Uterus (tissue), 4 donors: ENCODE data around the gene SCAI. TPM values are rescaled to one million over a fixed set of nuclear protein-coding genes. Genes with fewer than 3 reads are reported as not detected.
"Not testable (repeated sequence)": the region's sequence is repeated elsewhere in the genome, so short reads cannot be mapped to it uniquely, and the experiment has no call there.

Experiments used
- DNase-seq, 2 donors: peaks; one replicate each; pipeline ENCODE4 v3.0.0-alpha.2; 2019 to 2020
- H3K27ac ChIP-seq, 2 donors: fragments of 200-600 bp; sonication (generic); 1 replicate in 1 of 2; 2 replicates in 1 of 2; pipeline ENCODE4 v1.5.1; 2016 to 2018
- H3K27me3 ChIP-seq, 2 donors: fragments of 200-600 bp; sonication (generic); one replicate each; pipeline ENCODE4 v1.5.1; 2018 to 2019; ENCODE audit warnings: control low read depth in 1 of 2
- H3K36me3 ChIP-seq, 2 donors: fragments of 200-600 bp; sonication (generic); one replicate each; pipeline ENCODE4 v1.5.1; 2019; ENCODE audit warnings: control low read depth in 1 of 2
- H3K4me1 ChIP-seq, 2 donors: fragments of 200-600 bp; sonication (generic); one replicate each; pipeline ENCODE4 v1.5.1; 2018 to 2019; ENCODE audit warnings: control low read depth in 1 of 2
- H3K4me3 ChIP-seq, 2 donors: fragments of 200-600 bp; sonication (generic); 1 replicate in 1 of 2; 2 replicates in 1 of 2; pipeline ENCODE4 v1.5.1; 2018 to 2019; ENCODE audit warnings: mild to moderate bottlenecking in 1 of 2
- H3K9me3 ChIP-seq, 2 donors: fragments of 200-600 bp; sonication (generic); one replicate each; pipeline ENCODE4 v1.5.1; 2019; ENCODE audit warnings: control low read depth in 1 of 2
- CTCF ChIP-seq, 4 experiments: fragments of 200-600 bp in 2 of 4; fragments of 450-650 bp in 2 of 4; sonication (generic) in 2 of 4; IDR thresholded peaks; one replicate each; pipeline ENCODE4 v1.5.1; 2016 to 2019; ENCODE audit warnings: antibody characterized with exemption in 4 of 4, mild to moderate bottlenecking in 2 of 4, moderate library complexity in 1 of 4
- POLR2A ChIP-seq, 2 donors: fragments of 450-650 bp; IDR thresholded peaks; one replicate each; pipeline ENCODE4 v1.6.1; 2016; ENCODE audit warnings: antibody characterized with exemption in 2 of 2, mild to moderate bottlenecking in 1 of 2, moderate library complexity in 1 of 2
- intact Hi-C: fragments of 100-400 bp; cut with DNase I; formaldehyde crosslinking; loops from one replicate; pipeline ENCODE4 v1.15.1; 2023; ENCODE audit warnings: low total_unique reads
- total RNA-seq, 4 donors: library from RNA; depleted of rRNA in 3 of 4; stranded (reverse); fragments of >200 nt in 3 of 4; gene quantifications; one replicate each; pipeline versions ENCODE4 v1.1.0 to v1.2.4, GENCODE V29; 2014 to 2023
- donor health status: DM: yes; HTN: yes; CAD: no.

SCAI gene
- total RNA-seq, 4 donors from 2014 or later, result 10.2 to 26.4 (median 14.4) TPM

- H3K27ac ChIP-seq, result no peak overlapping the region
- intact Hi-C loops, result no loop called here
Observed at GRCh38 chr9:124964604-124965003, 178.7 kb downstream of the SCAI start.

GRCh38 chr9:124964056-124964455, 179.3 kb downstream of the SCAI start:
- TF ChIP-seq CTCF (IDR thresholded peaks at IDR 0.05), result no peak
- H3K27ac ChIP-seq, result no peak overlapping the region
- H3K4me3 ChIP-seq, result no peak overlapping the region
- no peaks in the 10 kb centered on the region for H3K4me1 ChIP-seq
- H3K36me3 ChIP-seq, result no peaks in the 10 kb centered on the region
- H3K9me3 ChIP-seq, result no peaks in the 10 kb centered on the region
- intact Hi-C loops, result no loop called here
- no peaks in the 10 kb centered on the region for H3K27me3 ChIP-seq
- DNase-seq, result no peak

More at GRCh38 chr9:124964604-124965003, 178.7 kb downstream of the SCAI start:
- H3K36me3 ChIP-seq, result no peaks in the 10 kb centered on the region
- TF ChIP-seq CTCF (IDR thresholded peaks at IDR 0.05) (no peak), POLR2A (IDR thresholded peaks at IDR 0.05) (no peak)
- no peak overlapping the region for H3K4me3 ChIP-seq
- H3K4me1 ChIP-seq, result no peaks in the 10 kb centered on the region
- no peaks in the 10 kb centered on the region for H3K27me3 ChIP-seq
- H3K9me3 ChIP-seq, result no peaks in the 10 kb centered on the region
- no peak for DNase-seq

GRCh38 chr9:124960409-124960752, 182.9 kb downstream of the SCAI start:
- intact Hi-C loops, result no loop called here
- no peaks in the 10 kb centered on the region for H3K9me3 ChIP-seq
- H3K36me3 ChIP-seq, result no peaks in the 10 kb centered on the region
- no peaks in the 10 kb centered on the region for H3K4me1 ChIP-seq
- H3K27ac ChIP-seq, result no peak overlapping the region
- DNase-seq, result no peak
- TF ChIP-seq POLR2A (IDR thresholded peaks at IDR 0.05) (no peak), CTCF (IDR thresholded peaks at IDR 0.05) (no peak)
- no peak overlapping the region for H3K4me3 ChIP-seq
- no peaks in the 10 kb centered on the region for H3K27me3 ChIP-seq

GRCh38 chr9:124959671-124960408, 183.5 kb downstream of the SCAI start:
- H3K27ac ChIP-seq, intact Hi-C loops: not testable (repeated sequence)

GRCh38 chr9:124954255-124954654, 189.1 kb downstream of the SCAI start:
- Histone ChIP-seq H3K4me3 (no peak overlapping the region), H3K4me1 (no peaks in the 10 kb centered on the region), H3K36me3 (no peaks in the 10 kb centered on the region)

More at GRCh38 chr9:124959671-124960408, 183.5 kb downstream of the SCAI start:
- DNase-seq, H3K4me1 ChIP-seq, H3K4me3 ChIP-seq, H3K9me3 ChIP-seq, H3K27me3 ChIP-seq, H3K36me3 ChIP-seq: not testable (repeated sequence)

More at GRCh38 chr9:124954255-124954654, 189.1 kb downstream of the SCAI start:
- Histone ChIP-seq H3K9me3 (no peaks in the 10 kb centered on the region), H3K27me3 (no peaks in the 10 kb centered on the region), H3K27ac (no peak overlapping the region)
- DNase-seq, result no peak
- intact Hi-C loops, result no loop called here
- TF ChIP-seq CTCF (IDR thresholded peaks at IDR 0.05) (no peak), POLR2A (IDR thresholded peaks at IDR 0.05) (no peak)
